ENCODE data around the gene FOXO1.

DNA sequence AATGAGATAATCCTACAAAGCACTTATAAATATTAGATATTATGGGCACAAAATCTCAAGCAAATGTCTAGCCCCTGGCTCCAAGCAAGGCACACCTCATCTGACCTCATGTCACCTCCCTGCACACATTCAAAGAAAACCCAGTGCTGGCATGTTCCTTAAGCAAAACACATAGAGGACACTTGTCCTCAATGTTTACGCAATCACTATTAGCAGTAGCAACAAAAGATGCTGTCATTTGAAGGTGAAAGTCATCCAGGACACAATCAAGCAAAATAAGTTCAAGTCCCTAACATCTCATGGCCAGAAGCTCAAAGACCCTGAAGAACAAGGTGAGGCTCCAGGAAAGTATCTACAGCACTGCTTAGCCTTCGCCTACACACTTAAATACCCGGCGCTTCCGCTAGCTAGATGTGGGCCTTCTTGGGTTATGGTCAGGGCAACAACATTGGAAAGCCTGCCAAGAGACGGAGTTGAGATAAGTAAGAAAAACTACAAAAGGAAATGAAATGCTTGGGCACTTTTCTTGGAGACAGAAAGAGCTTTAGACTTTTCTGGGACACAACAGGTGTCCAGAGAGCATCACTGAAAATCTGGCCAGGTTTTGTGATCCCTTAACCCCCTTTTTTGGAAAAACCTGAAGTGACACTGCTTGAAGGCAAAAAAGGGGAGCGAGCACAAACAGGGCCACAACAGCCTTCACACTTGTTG is 85.7 kb downstream of the FOXO1 start:
- TF ChIP-seq, protein P1, sequence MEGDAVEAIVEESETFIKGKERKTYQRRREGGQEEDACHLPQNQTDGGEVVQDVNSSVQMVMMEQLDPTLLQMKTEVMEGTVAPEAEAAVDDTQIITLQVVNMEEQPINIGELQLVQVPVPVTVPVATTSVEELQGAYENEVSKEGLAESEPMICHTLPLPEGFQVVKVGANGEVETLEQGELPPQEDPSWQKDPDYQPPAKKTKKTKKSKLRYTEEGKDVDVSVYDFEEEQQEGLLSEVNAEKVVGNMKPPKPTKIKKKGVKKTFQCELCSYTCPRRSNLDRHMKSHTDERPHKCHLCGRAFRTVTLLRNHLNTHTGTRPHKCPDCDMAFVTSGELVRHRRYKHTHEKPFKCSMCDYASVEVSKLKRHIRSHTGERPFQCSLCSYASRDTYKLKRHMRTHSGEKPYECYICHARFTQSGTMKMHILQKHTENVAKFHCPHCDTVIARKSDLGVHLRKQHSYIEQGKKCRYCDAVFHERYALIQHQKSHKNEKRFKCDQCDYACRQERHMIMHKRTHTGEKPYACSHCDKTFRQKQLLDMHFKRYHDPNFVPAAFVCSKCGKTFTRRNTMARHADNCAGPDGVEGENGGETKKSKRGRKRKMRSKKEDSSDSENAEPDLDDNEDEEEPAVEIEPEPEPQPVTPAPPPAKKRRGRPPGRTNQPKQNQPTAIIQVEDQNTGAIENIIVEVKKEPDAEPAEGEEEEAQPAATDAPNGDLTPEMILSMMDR (conservative IDR thresholded peaks at IDR 0.05; ENCODE audit: low read length), result no peak
- no peak for TF ChIP-seq EZH2phosphoT487 (IDR thresholded peaks at IDR 0.05; ENCODE audit: borderline replicate concordance, low read depth, low read length)
